HG03175 (cell line): ENCODE measurements around the gene TXNRD2.
"Not testable (repeated sequence)": the region's sequence is repeated elsewhere in the genome, so short reads cannot be mapped to it uniquely, and the experiment has no call there.

Experiments
- ATAC-seq: cut with Tn5 transposase; IDR thresholded peaks from one replicate; pipeline ENCODE4 v1.9.1; 2021; ENCODE audit warnings: mild to moderate bottlenecking, moderate library complexity; ENCODE audit not compliant: unreplicated experiment

Gene TXNRD2

GRCh38 chr22:19890502-19891316, 50.9 kb downstream of the TXNRD2 start:
- no peak for ATAC-seq

- no peak for ATAC-seq
Observed at GRCh38 chr22:19889951-19890350, 51.7 kb downstream of the TXNRD2 start.

GRCh38 chr22:19888131-19888746, 53.4 kb downstream of the TXNRD2 start:
- no peak for ATAC-seq

GRCh38 chr22:19887256-19887985, 54.2 kb downstream of the TXNRD2 start:
- no peak for ATAC-seq

GRCh38 chr22:19886605-19887255, 54.9 kb downstream of the TXNRD2 start:
- ATAC-seq = no peak

- ATAC-seq = no peak
Observed at GRCh38 chr22:19885841-19886592, 55.6 kb downstream of the TXNRD2 start.

- no peak for ATAC-seq
Observed at GRCh38 chr22:19884954-19885751, 56.5 kb downstream of the TXNRD2 start.

- no peak for ATAC-seq
Observed at GRCh38 chr22:19884161-19884953, 57.3 kb downstream of the TXNRD2 start.

GRCh38 chr22:19883446-19883845, 58.2 kb downstream of the TXNRD2 start:
- ATAC-seq = not testable (repeated sequence)

- ATAC-seq = no peak
Observed at GRCh38 chr22:19882446-19883381, 58.9 kb downstream of the TXNRD2 start.

- no peak for ATAC-seq
Observed at GRCh38 chr22:19880786-19881569, 60.6 kb downstream of the TXNRD2 start.

GRCh38 chr22:19879992-19880785, 61.4 kb downstream of the TXNRD2 start:
- ATAC-seq = no peak

GRCh38 chr22:19879643-19879991, 62.0 kb downstream of the TXNRD2 start:
- ATAC-seq = no peak

GRCh38 chr22:19879246-19879570, 62.4 kb downstream of the TXNRD2 start:
- no peak for ATAC-seq

GRCh38 chr22:19878461-19879245, 63.0 kb downstream of the TXNRD2 start:
- no peak for ATAC-seq
